Ishikawa (cell line): Measurements from ENCODE around the gene HARBI1.

ENCODE experiments used
- CEBPB ChIP-seq: IDR thresholded peaks from 2 replicates; pipeline ENCODE4 v1.6.1; 2012
- CREB1 ChIP-seq: IDR thresholded peaks from 2 replicates; pipeline ENCODE4 v1.6.1; 2012; ENCODE audit warnings: low read depth
- EGR1 ChIP-seq: IDR thresholded peaks from 2 replicates; pipeline ENCODE4 v1.6.1; 2012
- EP300 ChIP-seq: IDR thresholded peaks from 2 replicates; pipeline ENCODE4 v1.6.1; 2012; ENCODE audit warnings: borderline replicate concordance
- FOXM1 ChIP-seq: IDR thresholded peaks from 2 replicates; pipeline ENCODE4 v1.6.1; 2012; ENCODE audit warnings: low read depth, borderline replicate concordance
- NFIC ChIP-seq: IDR thresholded peaks from 2 replicates; pipeline ENCODE4 v1.6.1; 2012
- RAD21 ChIP-seq: IDR thresholded peaks from 2 replicates; pipeline ENCODE4 v1.6.1; 2012; ENCODE audit warnings: low read depth
- TAF1 ChIP-seq: IDR thresholded peaks from 2 replicates; pipeline ENCODE4 v1.6.1; 2012; ENCODE audit warnings: low read depth, mild to moderate bottlenecking
- TCF12 ChIP-seq: IDR thresholded peaks from 2 replicates; pipeline ENCODE4 v1.6.1; 2012; ENCODE audit warnings: low read depth
- TEAD4 ChIP-seq: IDR thresholded peaks from 2 replicates; pipeline ENCODE4 v1.6.1; 2012
- YY1 ChIP-seq: IDR thresholded peaks from 2 replicates; pipeline ENCODE4 v1.6.1; 2012; ENCODE audit warnings: low read depth
- ZBTB7A ChIP-seq: IDR thresholded peaks from 2 replicates; pipeline ENCODE4 v1.6.1; 2012; ENCODE audit warnings: low read depth
- TF ChIP-seq, protein P1 (sequence below): IDR thresholded peaks from 2 replicates; pipeline ENCODE4 v1.6.1; 2012
- TF ChIP-seq, protein P2 (sequence below): IDR thresholded peaks from 2 replicates; pipeline ENCODE4 v1.6.1; 2012; ENCODE audit warnings: low read depth, mild to moderate bottlenecking
- TF ChIP-seq, protein P3 (sequence below): IDR thresholded peaks from 2 replicates; pipeline ENCODE4 v1.6.1; 2012

The HARBI1 gene

DNA sequence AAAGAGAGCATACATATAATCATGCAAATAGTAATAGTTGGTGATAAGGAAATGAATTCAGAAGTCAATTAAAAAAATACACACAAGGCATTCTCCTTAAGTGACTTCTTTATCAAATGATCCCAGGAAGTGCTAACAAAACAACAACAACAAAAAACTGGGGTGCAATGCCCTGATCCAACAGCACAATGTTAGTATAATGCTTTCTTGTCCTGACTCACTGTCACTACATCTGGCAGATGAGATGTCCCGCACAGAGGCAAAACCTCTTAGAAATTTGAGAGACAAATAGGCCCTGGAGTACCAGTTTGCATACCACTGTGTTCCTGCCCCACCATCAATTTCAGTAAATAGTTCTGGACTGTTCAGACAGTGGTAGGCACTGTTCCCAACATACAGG is 12.2 kb downstream of the HARBI1 start:
- no peak for TF ChIP-seq YY1
- no peak for TF ChIP-seq TAF1
- TF ChIP-seq, protein P1, sequence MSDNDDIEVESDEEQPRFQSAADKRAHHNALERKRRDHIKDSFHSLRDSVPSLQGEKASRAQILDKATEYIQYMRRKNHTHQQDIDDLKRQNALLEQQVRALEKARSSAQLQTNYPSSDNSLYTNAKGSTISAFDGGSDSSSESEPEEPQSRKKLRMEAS, result no peak
- TF ChIP-seq NFIC, result no peak
- TF ChIP-seq, protein P2, sequence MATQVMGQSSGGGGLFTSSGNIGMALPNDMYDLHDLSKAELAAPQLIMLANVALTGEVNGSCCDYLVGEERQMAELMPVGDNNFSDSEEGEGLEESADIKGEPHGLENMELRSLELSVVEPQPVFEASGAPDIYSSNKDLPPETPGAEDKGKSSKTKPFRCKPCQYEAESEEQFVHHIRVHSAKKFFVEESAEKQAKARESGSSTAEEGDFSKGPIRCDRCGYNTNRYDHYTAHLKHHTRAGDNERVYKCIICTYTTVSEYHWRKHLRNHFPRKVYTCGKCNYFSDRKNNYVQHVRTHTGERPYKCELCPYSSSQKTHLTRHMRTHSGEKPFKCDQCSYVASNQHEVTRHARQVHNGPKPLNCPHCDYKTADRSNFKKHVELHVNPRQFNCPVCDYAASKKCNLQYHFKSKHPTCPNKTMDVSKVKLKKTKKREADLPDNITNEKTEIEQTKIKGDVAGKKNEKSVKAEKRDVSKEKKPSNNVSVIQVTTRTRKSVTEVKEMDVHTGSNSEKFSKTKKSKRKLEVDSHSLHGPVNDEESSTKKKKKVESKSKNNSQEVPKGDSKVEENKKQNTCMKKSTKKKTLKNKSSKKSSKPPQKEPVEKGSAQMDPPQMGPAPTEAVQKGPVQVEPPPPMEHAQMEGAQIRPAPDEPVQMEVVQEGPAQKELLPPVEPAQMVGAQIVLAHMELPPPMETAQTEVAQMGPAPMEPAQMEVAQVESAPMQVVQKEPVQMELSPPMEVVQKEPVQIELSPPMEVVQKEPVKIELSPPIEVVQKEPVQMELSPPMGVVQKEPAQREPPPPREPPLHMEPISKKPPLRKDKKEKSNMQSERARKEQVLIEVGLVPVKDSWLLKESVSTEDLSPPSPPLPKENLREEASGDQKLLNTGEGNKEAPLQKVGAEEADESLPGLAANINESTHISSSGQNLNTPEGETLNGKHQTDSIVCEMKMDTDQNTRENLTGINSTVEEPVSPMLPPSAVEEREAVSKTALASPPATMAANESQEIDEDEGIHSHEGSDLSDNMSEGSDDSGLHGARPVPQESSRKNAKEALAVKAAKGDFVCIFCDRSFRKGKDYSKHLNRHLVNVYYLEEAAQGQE, result no peak
- no peak for TF ChIP-seq ZBTB7A
- no peak for TF ChIP-seq TEAD4
- TF ChIP-seq EGR1, result no peak
- TF ChIP-seq RAD21, result no peak

DNA sequence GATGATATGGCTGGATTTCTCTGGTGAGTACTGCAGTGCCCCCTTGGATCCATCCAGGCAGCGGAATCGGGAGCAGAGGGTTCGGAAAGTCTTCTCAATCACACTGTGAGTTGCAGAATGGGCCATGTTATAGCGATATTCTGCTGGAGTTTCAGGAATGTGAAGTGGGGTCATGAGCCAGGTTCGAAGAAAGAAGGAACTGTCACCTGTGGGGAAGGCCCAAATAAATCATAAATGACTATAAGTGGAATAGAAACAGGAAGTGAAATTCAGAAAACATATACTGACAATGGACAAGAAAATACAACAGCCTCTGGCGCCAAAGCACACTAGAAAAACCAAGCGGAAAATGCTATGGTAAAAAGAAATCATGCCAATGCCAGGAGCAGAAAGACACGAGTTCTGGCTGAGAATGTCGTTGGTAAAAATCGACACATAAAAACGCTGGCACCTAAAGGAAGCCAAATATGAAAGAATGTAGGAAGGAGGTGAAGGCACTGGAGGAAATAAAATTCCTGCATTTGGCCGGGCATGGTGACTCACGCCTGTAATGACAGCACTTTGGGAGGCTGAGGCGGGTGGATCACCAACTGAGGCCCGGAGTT is 13.2 kb downstream of the HARBI1 start:
- TF ChIP-seq, protein P2, result no peak
- TF ChIP-seq CREB1 (no peak), NFIC (no peak), ZBTB7A (no peak), TCF12 (no peak), CEBPB (no peak), EGR1 (no peak), YY1 (no peak), FOXM1 (no peak), TEAD4 (no peak), EP300 (no peak), RAD21 (no peak)
- TF ChIP-seq, protein P1, result no peak
- TF ChIP-seq, protein P3, sequence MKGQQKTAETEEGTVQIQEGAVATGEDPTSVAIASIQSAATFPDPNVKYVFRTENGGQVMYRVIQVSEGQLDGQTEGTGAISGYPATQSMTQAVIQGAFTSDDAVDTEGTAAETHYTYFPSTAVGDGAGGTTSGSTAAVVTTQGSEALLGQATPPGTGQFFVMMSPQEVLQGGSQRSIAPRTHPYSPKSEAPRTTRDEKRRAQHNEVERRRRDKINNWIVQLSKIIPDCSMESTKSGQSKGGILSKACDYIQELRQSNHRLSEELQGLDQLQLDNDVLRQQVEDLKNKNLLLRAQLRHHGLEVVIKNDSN, result no peak

DNA sequence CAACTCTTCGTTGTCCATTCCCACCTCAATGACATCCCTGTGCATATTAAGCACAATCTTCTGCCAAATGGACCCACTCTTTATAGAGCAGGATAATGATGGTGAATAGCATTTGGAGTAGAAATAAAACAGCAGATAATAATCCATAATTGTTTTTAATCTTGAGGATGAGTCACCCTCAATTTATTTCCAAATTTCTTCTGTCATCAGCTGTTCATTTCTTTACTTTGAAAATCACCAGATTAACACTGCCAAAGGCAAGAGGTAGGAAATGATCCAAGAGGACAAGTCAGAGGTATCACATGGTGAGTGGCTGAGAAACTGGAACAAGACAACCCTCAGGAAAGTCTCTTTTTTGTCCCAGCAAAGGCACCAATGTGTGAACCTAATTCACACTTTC is 15.9 kb downstream of the HARBI1 start:
- TF ChIP-seq CEBPB (no peak), TCF12 (no peak), TEAD4 (no peak), YY1 (no peak), EGR1 (no peak), ZBTB7A (no peak), NFIC (no peak), EP300 (no peak), CREB1 (no peak), FOXM1 (no peak), RAD21 (no peak), TAF1 (no peak)
- TF ChIP-seq, protein P3, result no peak
- TF ChIP-seq, protein P1, result no peak
- TF ChIP-seq, protein P2, result no peak
